Epithelial cell of alveolus of lung (primary cell): ENCODE results near the gene PCDH20. TPM values are rescaled to one million over a fixed set of nuclear protein-coding genes. Genes with fewer than 3 reads are reported as not detected.

Source experiments
- total RNA-seq: library from RNA; depleted of rRNA; stranded (reverse); fragments of >200 nt; gene quantifications from 2 replicates; pipeline ENCODE4 v1.2.1, GENCODE V29; 2015

PCDH20 gene
- total RNA-seq = 0.39 and 11.4 TPM in 2 replicates

GRCh38 chr13:61415749-61416148 is at the start of gene PCDH20:
TSS of gene PCDH20 (minus strand) at chr13:61415849. CDS start at chr13:61415158, 691 bp downstream.

